GM12892 (cell line): ENCODE data around the gene CDY2A. TPM values are rescaled to one million over a fixed set of nuclear protein-coding genes. Genes with fewer than 3 reads are reported as not detected.
"Not testable (repeated sequence)": the region's sequence is repeated elsewhere in the genome, so short reads cannot be mapped to it uniquely, and the experiment has no call there.

Experiments used
- DNase-seq: peaks from one replicate; pipeline ENCODE4 v3.0.0; 2011; ENCODE audit not compliant: insufficient read length
- FAIRE-seq: peaks from 2 replicates; lab custom pipeline; 2011; peaks lifted over from hg19 to GRCh38; lab: Jason Lieb, UNC
- polyA plus RNA-seq: library from polyadenylated mRNA; unstranded; fragments of >200 nt; gene quantifications from one replicate; pipeline ENCODE4 v1.2.1, GENCODE V29; 2012; ENCODE audit warnings: missing spikeins, inconsistent platforms; ENCODE audit not compliant: missing spikeins

CDY2A gene, protein sequence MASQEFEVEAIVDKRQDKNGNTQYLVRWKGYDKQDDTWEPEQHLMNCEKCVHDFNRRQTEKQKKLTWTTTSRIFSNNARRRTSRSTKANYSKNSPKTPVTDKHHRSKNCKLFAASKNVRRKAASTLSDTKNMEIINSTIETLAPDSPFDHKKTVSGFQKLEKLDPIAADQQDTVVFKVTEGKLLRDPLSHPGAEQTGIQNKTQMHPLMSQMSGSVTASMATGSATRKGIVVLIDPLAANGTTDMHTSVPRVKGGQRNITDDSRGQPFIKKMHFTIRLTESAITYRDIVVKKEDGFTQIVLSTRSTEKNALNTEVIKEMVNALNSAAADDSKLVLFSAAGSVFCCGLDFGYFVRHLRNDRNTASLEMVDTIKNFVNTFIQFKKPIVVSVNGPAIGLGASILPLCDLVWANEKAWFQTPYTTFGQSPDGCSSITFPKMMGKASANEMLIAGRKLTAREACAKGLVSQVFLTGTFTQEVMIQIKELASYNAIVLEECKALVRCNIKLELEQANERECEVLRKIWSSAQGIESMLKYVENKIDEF
- not detected for polyA plus RNA-seq

DNA sequence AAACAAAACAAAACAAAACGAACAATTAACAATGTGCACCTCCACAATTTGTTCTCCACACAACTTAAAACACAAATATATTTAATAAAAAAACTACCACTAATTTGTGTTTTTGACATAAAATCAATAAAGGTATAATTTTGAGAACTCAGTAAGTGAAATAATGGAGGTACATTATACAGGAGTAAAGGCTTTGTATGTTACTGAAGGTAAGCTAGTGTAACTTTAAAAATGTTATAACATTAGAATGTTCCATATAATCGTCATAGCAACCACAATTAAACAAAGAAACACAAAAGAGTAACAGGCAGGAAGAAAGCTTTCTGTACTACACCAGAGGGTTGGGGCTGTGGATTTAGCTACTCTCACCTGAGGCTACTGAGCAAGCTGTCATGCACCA is at the start of gene CDY2A:
Gene CDY2A (plus strand): TSS at position 301 of the 400 bp plus-strand sequence. CDS start 328 bp downstream, outside the sequence.
- not testable (repeated sequence) for DNase-seq, FAIRE-seq

DNA sequence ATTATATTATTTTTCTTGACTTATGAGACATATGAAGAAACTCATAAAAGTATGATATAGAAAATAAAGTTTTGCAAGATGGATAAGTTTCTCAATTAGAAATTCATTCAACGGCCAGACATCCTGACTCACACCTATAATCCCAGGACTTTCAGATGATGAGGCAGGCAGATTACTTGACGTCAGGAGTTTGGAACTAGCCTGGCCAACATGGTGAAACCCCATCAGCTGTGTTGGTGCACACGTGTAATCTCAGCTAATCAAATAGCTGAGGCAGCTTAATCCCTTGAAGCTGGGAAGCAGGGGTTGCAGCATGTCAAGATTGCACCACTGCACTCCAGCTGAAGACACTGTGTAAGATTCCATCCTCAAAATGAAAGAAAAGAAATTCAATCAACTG is 28.0 kb upstream of the CDY2A start:
- not testable (repeated sequence) for DNase-seq, FAIRE-seq

DNA sequence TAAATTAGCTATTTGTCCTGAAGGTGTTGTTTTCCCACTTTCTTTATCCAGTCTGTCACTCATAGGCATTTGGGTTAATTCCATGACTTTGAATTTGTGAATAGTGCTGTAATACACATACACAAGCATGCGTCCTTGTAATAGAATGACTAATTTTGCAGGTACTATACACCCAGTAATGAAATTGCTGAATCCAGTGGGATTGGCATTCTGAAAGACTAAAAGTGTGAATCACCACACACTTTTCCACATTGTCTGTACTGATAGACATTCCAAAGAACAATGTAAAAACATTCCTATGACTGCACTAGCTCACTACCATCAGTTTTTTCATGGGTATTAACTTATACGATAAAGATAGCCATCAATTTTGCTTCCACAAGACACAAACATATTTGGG is 27.3 kb upstream of the CDY2A start:
- FAIRE-seq, result not testable (repeated sequence)

DNA sequence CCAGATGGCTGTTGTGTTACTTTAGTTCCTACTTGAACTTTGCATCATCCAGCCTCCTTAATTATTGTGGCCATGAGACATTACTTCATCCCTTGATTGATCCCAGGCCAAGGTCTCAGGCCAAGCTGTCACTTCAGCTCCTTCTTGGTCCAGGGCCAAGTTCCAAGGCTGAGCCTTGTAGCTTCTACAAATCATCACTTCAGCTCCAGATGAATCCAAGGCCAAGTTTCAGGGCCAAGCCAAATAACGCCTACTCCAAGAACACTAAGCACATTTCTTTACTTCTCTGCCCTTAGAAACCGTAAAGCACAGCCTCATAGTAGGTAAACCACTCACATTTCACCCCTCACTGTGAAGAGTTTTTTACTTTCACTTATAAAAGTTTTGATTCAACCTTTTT is 1.7 kb upstream of the CDY2A start:
- not testable (repeated sequence) for FAIRE-seq, DNase-seq

More for the DNA sequence above, 27.3 kb upstream of the CDY2A start:
- DNase-seq, result not testable (repeated sequence)

DNA sequence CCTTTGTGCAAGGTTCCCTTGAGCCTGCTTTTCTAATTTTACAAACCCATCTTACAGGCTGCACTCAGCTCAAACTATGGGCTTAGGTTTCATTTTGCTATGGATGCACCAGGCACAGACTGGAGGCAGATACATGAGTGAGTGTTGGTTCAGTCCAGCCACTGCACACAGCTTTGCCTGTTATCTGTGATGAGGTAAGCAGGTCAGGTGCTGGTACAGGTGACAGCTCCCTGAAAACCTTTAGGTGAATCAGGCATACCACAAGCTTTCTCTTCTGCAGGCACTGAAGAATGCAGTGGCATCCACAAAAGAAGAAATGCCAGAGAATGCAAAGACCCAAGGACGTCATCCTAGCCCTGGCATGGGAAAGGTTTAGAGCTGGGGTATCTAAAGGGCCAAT is 3.3 kb downstream of the CDY2A start:
- FAIRE-seq, DNase-seq: not testable (repeated sequence)

DNA sequence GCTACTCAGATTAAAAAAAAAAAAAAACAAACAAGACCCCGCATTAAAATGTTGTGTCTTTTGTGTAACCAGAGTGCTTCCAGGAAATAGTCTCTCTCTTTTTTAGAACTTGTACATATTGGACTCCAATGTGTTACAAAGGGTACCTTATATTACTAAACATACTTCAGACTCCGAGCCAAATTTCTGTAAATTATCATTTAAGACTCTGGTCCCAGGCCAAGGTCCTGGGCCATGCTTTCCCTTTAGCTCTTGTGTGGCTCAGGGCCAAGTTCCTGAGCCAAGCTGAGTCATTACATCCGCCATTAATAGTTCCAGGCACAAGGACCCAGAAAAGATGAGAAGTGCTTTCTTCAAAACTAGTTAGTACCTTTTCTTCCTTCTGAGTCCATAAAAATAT is 4.6 kb downstream of the CDY2A start:
- FAIRE-seq, DNase-seq: not testable (repeated sequence)

DNA sequence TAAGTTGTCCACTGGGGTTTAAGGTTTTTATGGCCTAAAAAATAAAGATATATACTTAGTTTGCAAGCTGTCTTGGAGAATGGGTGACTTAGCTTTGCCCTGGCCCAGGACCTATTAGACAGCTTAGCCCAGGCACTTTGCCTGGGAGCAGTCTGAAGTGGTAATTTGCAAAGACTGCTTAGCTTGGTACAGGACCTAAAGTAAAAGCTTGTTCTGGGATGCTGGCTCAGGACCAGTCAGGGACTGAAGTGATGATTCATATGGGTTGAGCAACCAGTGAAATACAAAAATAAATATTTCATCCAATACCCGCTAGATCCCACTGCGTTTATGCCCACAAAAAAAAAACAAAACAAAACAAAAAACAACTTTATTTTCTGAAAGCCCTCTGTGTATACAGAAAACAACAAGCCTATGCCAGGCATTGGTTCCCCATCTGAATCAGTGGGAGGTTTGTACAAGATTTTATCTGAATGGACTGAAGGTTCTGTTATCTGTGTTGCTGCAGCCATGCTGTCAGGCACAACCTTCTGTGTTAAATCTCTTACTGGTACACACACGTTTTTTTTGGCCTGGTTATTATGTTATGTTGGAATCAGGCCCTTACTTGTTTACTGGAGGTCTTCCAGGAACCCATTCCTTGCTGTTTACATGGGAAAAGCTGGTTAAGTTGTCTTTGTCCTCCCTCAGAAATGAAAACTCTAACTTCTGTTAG is 8.7 kb downstream of the CDY2A start:
- not testable (repeated sequence) for FAIRE-seq

DNA sequence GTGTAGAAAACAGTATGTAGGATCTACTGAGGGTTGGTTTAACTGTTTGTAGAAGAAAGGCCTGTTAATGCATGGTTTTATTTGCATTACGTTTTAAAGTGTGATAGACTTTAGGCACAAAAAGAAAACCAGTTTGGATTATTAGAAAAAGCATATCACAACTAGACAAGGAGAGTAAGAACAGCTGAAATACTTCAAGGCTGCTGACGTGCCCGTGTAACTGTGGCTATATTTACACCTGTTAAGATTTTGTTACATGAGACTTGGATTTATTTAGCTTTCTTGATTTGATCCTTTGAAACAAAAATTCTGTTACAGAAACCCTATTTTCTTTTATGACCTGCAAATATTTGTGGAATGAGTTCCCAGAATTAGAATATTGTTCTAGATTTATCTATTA is 9.3 kb downstream of the CDY2A start:
- not testable (repeated sequence) for FAIRE-seq, DNase-seq

More for the DNA sequence above, 8.7 kb downstream of the CDY2A start:
- not testable (repeated sequence) for DNase-seq

DNA sequence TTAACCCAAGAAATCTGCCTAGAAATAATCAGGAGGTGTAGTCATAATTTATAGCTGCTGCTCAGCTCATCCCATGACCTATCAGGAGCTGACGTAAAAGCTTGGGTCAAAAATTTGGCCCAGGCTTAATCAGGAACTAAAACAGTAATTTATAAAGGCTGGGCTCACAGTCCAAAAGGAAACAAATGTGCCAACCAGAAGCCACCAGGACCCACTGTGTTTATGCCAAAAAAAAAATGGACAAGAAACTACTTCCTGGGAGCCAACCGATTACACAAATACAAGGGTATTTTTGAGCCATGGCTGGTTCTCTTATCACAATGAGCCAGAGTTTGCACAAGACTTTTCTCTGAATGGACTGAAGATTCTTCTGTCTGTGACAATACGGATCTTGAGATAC is 19.4 kb downstream of the CDY2A start:
- FAIRE-seq, DNase-seq: not testable (repeated sequence)

DNA sequence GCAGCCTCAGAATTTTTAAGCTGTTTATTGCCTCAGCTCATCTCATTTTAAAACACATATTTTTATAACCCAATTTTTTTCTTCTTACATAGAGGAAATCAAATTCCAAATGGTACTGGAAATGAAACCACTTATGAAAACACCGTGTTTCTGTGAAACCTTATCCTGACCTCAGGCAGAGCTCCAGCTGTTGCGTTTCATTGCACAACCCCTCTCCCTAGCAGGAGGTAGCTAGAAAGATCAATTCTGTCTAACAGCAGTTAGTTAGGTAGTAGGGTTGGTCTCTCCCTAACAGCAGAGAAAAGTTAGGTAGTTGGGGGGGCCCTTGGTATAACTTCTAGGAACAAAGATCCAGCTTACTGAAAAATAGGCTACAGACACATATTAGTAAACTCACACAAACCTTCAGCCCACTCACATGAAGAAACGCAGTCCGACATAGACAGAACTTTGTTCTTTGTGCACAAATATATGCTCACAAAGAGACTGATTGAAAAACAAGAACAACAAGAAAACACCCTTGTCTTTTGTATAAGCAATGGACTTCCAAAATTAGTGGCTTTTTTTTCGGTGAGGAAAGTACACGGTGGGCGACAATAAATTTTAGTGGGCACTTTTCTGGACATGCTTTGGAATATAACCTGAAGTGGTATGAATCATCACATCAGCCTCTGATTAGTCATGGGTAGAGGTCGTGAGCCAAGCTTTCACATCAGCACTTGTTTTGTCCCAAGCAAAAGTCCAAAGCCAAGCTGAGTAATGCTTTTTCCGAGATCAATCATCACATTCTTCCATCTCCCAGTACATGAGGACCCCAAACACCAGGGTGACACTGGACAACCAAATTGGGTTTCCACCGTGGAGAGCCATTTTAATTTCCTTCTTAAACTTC is 22.8 kb downstream of the CDY2A start:
- not testable (repeated sequence) for FAIRE-seq, DNase-seq

DNA sequence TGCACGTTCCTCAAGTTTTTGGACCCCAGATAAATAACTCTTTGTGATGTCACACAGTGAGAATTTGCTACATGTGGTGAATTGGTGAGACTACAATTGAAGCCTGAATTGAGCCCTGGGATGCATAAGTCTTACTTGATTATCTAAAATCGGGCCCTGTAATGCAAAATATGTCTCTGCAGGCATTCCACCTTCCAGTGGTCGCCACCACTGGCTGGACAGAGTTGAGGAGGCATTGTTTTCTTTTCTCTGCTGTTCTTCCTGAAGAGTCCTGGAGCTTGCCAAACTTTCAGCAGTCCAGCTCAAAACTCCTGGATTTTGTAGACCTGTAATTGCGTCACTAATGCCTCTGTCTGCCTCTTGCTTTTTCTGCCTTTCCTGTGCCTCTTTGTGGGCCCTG is 23.5 kb downstream of the CDY2A start:
- not testable (repeated sequence) for DNase-seq, FAIRE-seq

DNA sequence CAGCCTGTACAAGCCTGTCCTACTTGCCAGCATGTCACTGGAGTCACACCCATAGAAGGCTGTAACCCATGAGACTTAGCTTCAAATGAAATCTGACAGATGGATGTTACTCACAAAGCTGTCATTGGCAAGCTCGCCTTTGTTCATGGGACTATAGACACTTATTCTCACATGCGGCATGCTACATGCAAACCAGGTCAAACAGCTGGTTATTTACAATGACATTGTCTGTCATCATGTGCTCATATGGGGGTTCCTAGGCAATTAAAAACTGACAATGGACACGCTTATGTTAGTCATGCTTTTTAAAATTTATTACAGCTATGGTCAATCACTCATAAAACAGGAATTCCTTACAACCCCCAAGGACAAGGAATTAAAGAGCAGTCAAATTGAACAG is 30.9 kb downstream of the CDY2A start:
- not testable (repeated sequence) for DNase-seq, FAIRE-seq

DNA sequence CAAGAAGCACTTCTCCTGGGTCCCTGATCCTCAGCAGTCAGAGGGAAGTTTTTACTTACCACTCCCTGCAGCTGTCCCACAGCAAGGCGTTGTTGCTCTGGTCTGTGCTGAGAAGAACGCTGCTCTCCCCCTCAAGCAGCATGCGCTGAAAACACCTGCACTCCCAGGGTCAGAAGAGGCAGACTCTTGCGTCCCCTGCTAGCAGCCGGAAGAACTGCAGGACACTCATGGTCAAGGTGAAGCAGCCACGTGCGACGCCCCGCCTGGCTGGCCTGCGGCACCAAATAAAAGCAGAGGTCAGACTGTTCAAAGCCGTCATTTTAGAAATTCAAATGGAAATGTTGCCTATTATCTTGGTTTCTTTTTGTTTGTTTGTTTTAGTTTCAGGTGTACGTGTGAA is 47.9 kb downstream of the CDY2A start:
- DNase-seq, FAIRE-seq: not testable (repeated sequence)
